Neural cell (in vitro differentiated cells): ENCODE measurements around the gene SFI1.

ENCODE experiments used
- EP300 ChIP-seq: fragments of 450-650 bp; conservative IDR thresholded peaks from 2 replicates; pipeline ENCODE4 v1.6.1; 2014; ENCODE audit warnings: antibody characterized with exemption, mild to moderate bottlenecking, moderate library complexity; ENCODE audit not compliant: poor library complexity, severe bottlenecking
- EZH2 ChIP-seq: fragments of 200-600, 300-800 bp; shearing (Covaris generic), sonication (generic); IDR thresholded peaks from 2 replicates; pipeline ENCODE4 v1.6.1; 2014; ENCODE audit warnings: antibody characterized with exemption, low read length, borderline replicate concordance, mild to moderate bottlenecking; ENCODE audit not compliant: insufficient read depth, poor library complexity, severe bottlenecking
- POLR2AphosphoS5 ChIP-seq: IDR thresholded peaks from 2 replicates; pipeline ENCODE4 v1.6.1; 2012
- TAF1 ChIP-seq: IDR thresholded peaks from 2 replicates; pipeline ENCODE4 v1.6.1; 2012; ENCODE audit warnings: low read depth
- TF ChIP-seq, protein P1 (sequence below): fragments of 450-650 bp; IDR thresholded peaks from 2 replicates; pipeline ENCODE4 v1.5.1; 2014; ENCODE audit warnings: antibody characterized with exemption, mild to moderate bottlenecking, moderate library complexity; ENCODE audit not compliant: poor library complexity, severe bottlenecking

DNA sequence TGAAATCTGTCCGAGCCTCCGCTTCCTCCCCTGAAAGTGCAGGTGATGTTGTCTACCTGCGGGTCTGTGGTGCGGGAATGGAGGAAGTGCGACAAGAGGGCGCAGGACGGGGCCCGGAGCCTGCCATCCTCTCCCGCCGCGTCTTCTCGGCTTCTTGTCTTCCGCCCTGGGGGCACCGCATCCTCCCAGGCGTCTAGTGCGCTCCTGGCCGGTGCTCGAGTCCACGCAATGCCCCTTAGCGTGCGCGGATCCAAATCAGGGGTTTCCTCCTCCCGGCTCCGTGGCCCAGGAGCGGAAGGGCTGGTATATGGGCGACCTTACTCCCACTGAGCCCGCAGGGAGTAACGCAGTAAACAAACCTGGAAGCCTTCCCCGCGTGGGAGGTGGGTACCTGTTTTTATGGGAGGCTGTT, 405 bp downstream of the SFI1 start:
- TF ChIP-seq, protein P1, sequence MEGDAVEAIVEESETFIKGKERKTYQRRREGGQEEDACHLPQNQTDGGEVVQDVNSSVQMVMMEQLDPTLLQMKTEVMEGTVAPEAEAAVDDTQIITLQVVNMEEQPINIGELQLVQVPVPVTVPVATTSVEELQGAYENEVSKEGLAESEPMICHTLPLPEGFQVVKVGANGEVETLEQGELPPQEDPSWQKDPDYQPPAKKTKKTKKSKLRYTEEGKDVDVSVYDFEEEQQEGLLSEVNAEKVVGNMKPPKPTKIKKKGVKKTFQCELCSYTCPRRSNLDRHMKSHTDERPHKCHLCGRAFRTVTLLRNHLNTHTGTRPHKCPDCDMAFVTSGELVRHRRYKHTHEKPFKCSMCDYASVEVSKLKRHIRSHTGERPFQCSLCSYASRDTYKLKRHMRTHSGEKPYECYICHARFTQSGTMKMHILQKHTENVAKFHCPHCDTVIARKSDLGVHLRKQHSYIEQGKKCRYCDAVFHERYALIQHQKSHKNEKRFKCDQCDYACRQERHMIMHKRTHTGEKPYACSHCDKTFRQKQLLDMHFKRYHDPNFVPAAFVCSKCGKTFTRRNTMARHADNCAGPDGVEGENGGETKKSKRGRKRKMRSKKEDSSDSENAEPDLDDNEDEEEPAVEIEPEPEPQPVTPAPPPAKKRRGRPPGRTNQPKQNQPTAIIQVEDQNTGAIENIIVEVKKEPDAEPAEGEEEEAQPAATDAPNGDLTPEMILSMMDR = no peak
- TF ChIP-seq TAF1 (no peak), EZH2 (no peak), POLR2AphosphoS5 (no peak), EP300 (no peak)
